ENCODE measurements around the gene TSLP.

DNA sequence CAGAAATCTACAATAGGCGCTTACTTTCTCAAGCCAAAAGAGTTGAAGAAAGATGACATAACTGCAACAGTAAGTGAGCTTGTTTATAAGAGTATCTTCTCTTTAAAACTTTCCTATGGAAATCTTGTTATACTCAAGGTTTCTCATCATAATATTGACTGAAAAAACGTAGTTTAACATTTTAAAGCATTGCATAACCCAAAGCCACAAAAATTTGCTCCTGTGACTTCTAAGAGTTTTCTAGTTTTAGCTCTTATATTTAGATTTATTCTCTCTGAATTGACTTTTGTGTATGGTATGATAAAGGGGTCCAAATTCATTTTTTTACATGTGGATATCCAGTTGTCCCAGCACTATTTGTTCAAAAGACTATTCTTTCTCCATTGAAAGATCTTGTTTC, 35.9 kb downstream of the TSLP start:
- TF ChIP-seq, protein P1, sequence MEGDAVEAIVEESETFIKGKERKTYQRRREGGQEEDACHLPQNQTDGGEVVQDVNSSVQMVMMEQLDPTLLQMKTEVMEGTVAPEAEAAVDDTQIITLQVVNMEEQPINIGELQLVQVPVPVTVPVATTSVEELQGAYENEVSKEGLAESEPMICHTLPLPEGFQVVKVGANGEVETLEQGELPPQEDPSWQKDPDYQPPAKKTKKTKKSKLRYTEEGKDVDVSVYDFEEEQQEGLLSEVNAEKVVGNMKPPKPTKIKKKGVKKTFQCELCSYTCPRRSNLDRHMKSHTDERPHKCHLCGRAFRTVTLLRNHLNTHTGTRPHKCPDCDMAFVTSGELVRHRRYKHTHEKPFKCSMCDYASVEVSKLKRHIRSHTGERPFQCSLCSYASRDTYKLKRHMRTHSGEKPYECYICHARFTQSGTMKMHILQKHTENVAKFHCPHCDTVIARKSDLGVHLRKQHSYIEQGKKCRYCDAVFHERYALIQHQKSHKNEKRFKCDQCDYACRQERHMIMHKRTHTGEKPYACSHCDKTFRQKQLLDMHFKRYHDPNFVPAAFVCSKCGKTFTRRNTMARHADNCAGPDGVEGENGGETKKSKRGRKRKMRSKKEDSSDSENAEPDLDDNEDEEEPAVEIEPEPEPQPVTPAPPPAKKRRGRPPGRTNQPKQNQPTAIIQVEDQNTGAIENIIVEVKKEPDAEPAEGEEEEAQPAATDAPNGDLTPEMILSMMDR (IDR thresholded peaks at IDR 0.05) = no peak
- no peak for TF ChIP-seq POLR2A (IDR thresholded peaks at IDR 0.05)
